ENCODE data around the gene RSPH3. TPM values are rescaled to one million over a fixed set of nuclear protein-coding genes. Genes with fewer than 3 reads are reported as not detected.

The RSPH3 gene, protein sequence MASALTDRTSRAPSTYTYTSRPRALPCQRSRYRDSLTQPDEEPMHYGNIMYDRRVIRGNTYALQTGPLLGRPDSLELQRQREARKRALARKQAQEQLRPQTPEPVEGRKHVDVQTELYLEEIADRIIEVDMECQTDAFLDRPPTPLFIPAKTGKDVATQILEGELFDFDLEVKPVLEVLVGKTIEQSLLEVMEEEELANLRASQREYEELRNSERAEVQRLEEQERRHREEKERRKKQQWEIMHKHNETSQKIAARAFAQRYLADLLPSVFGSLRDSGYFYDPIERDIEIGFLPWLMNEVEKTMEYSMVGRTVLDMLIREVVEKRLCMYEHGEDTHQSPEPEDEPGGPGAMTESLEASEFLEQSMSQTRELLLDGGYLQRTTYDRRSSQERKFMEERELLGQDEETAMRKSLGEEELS
- total RNA-seq (2013; cell fraction: nucleolus; rRNA removed), result 5.6 and 5.9 TPM in 2 replicates
- 1.4 and 1.9 TPM in 2 replicates for total RNA-seq (2014; rRNA removed)
- total RNA-seq (2014; rRNA removed; fragmentation: Illumina TruSeq; extraction: Trizol), result 1.5 and 1.7 TPM in 2 replicates
- 2.2 and 3.2 TPM in 2 replicates for total RNA-seq (2021)
- 0.62 TPM for polyA plus RNA-seq (2011; ENCODE audit: low read depth)
- 1.1 TPM in 2 replicates for polyA plus RNA-seq (2011; rRNA removed)
- polyA plus RNA-seq (2011; cell fraction: cytosol; rRNA removed), result 0.49 and 0.50 TPM in 2 replicates
- polyA plus RNA-seq (2011; cell fraction: nucleus; rRNA removed), result 1.0 and 1.5 TPM in 2 replicates
- polyA plus RNA-seq (2012), result 1.1 and 1.6 TPM in 2 replicates
- polyA plus RNA-seq (2014; fragmentation: Illumina TruSeq; extraction: Trizol), result 1.6 and 2.3 TPM in 2 replicates
- under 1 TPM; 0.40 to 0.51 TPM for polyA plus RNA-seq (2014; fragmentation: Nextera tagmentation; extraction: Ambion mirVana)
- 0.90 and 1.1 TPM in 2 replicates for polyA plus RNA-seq (2014; rRNA removed)
- polyA plus RNA-seq (2016; fragmentation: Nextera tagmentation; extraction: Ambion mirVana), result 1 to 10 TPM; 3.0 to 3.5 TPM
- polyA minus RNA-seq (2011; rRNA and poly(A)+ RNA removed), result 1.2 and 2.8 TPM in 2 replicates
- polyA minus RNA-seq (2011; cell fraction: cytosol; rRNA and poly(A)+ RNA removed), result 1.0 and 1.1 TPM in 2 replicates
- polyA minus RNA-seq (2011; cell fraction: nucleus; rRNA and poly(A)+ RNA removed), result 0.97 and 1.2 TPM in 2 replicates
- percentile 50 among the genes with signal in this experiment for Bru-seq, nascent RNA
- BruChase-seq, experiment 1, labeled RNA remaining after a 6-hour chase, result percentile 54 among the genes with signal in this experiment
- BruChase-seq, experiment 2, labeled RNA remaining after a 2-hour chase, result percentile 53 among the genes with signal in this experiment
- long read RNA-seq, experiment 1, partial matches to known transcripts, result 2 of 2 reads
- long read RNA-seq, experiment 1, other reads (novel, unspliced or antisense), result 0 of 2 reads
- long read RNA-seq, experiment 2, full-length matches to known transcripts, result 3 of 4 reads
- long read RNA-seq, experiment 2, partial matches to known transcripts, result 0 of 4 reads
- long read RNA-seq, experiment 2, other reads (novel, unspliced or antisense), result 1 of 4 reads

DNA sequence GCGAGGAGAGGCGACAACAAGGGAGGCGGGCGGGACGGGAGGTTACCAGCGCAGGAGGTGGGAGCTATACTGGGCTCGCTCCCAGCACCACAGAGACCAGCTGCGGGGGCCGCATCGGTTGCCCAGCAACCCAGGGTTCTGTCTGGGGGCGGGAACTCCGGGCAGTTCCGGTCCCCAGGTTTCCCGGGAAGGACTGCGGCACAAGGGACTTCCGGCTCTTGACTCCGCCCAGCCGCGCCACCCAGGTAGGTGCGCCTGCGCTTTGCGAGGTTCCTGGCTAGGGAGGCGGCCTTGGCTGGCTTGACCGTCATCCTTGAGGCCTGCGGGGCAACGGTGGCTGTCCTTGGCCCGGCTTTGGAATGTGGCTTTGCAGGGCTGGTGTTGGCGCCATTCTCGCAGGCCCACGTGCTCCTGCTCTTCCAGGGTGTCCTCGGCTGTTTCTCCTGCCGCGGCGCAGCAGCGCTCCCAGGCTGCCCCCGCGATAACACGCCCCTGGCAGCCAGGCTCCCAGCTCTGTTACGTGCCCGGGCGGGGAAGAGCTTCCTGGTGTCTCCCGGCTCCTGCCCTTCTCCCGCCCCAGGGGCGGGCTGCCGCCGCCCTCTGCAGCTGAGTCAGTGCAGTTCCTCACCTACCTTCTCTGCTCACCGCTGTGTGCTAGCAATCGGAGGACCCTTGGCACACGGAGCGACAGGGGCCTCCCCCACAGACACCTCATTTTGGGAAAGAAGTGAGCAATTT lies at the start of gene RSPH3:
Gene RSPH3, minus strand, starts transcription at position 537 of the 738 bp plus-strand sequence. CDS start 652 bp downstream, outside the sequence.
- intact Hi-C loops (cut with micrococcal nuclease; ENCODE audit: unreplicated experiment), result loop anchor here (2.0 kb wide), 1 partner anchor 105 kb away; no protein-coding TSS in a partner anchor
- peak; percentile 46; the same call in 1 of the 2 replicates for TF ChIP-seq SPI1 (IDR thresholded peaks at IDR 0.05; ENCODE audit: borderline replicate concordance, insufficient read depth, low read depth, low read length)
- peak; percentile 81; the same call in 1 of the 2 replicates for TF ChIP-seq SMARCA5 (IDR thresholded peaks at IDR 0.05)
- TF ChIP-seq, protein P1, sequence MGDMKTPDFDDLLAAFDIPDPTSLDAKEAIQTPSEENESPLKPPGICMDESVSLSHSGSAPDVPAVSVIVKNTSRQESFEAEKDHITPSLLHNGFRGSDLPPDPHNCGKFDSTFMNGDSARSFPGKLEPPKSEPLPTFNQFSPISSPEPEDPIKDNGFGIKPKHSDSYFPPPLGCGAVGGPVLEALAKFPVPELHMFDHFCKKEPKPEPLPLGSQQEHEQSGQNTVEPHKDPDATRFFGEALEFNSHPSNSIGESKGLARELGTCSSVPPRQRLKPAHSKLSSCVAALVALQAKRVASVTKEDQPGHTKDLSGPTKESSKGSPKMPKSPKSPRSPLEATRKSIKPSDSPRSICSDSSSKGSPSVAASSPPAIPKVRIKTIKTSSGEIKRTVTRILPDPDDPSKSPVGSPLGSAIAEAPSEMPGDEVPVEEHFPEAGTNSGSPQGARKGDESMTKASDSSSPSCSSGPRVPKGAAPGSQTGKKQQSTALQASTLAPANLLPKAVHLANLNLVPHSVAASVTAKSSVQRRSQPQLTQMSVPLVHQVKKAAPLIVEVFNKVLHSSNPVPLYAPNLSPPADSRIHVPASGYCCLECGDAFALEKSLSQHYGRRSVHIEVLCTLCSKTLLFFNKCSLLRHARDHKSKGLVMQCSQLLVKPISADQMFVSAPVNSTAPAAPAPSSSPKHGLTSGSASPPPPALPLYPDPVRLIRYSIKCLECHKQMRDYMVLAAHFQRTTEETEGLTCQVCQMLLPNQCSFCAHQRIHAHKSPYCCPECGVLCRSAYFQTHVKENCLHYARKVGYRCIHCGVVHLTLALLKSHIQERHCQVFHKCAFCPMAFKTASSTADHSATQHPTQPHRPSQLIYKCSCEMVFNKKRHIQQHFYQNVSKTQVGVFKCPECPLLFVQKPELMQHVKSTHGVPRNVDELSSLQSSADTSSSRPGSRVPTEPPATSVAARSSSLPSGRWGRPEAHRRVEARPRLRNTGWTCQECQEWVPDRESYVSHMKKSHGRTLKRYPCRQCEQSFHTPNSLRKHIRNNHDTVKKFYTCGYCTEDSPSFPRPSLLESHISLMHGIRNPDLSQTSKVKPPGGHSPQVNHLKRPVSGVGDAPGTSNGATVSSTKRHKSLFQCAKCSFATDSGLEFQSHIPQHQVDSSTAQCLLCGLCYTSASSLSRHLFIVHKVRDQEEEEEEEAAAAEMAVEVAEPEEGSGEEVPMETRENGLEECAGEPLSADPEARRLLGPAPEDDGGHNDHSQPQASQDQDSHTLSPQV (IDR thresholded peaks at IDR 0.05), result no peak
- TF ChIP-seq ESRRA (IDR thresholded peaks at IDR 0.05; ENCODE audit: low read length), result no peak; the same call in 1 of the 2 replicates
- peak; percentile 69; the same call in 1 of the 2 replicates for TF ChIP-seq TAF1 (IDR thresholded peaks at IDR 0.05; ENCODE audit: borderline replicate concordance, low read depth, low read length)
- peak; percentile 14 for TF ChIP-seq SMAD1 (IDR thresholded peaks at IDR 0.05; ENCODE audit: low read depth, partially characterized antibody)
- TF ChIP-seq POLR2AphosphoS5 (IDR thresholded peaks at IDR 0.05; ENCODE audit: low read length), result peak; percentile 87
- peak; percentile 61 for TF ChIP-seq RELA (IDR thresholded peaks at IDR 0.05; ENCODE audit: borderline replicate concordance, partially characterized antibody)
- peak; percentile 66; the same call in 1 of the 2 replicates for TF ChIP-seq BACH1 (IDR thresholded peaks at IDR 0.05; ENCODE audit: borderline replicate concordance)
- peak; percentile 94 for TF ChIP-seq RB1 (IDR thresholded peaks at IDR 0.05; ENCODE audit: borderline replicate concordance)

More for the DNA sequence above, at the start of gene RSPH3:
- Histone ChIP-seq H3K4me1 (ENCODE audit: control insufficient read depth, insufficient read depth, low read length) (peaks cover 3% of the 10 kb centered on the region; the same call in 1 of the 2 replicates), H3K27me3 (replicated peaks in 1 of 2; ENCODE audit: control insufficient read depth in 2 of 2, insufficient read depth in 2 of 2, low read length in 1 of 2) (no peaks in the 10 kb centered on the region), H3K4me3 (peak within 1 kb of the TSS; percentile 81), H3K27ac (ENCODE audit: control insufficient read depth, insufficient read depth) (peak within 1 kb of the TSS; percentile 87), H3K9ac (ENCODE audit: control insufficient read depth, insufficient read depth, low read length) (peak within 1 kb of the TSS; percentile 81), H3K4me2 (ENCODE audit: control insufficient read depth, insufficient read depth) (peak within 1 kb of the TSS; percentile 92), H4K20me1 (ENCODE audit: control insufficient read depth, insufficient read depth) (no peaks in the 10 kb centered on the region), H3K79me2 (ENCODE audit: control insufficient read depth, insufficient read depth, low read length) (no peaks in the 10 kb centered on the region), H3K36me3 (ENCODE audit: control insufficient read depth in 2 of 2, insufficient read depth in 2 of 2, low read length in 1 of 2) (no peaks in the 10 kb centered on the region), H3K9me3 (replicated peaks; ENCODE audit: control insufficient read depth, insufficient read depth, low read length) (no peaks in the 10 kb centered on the region), H2AFZ (ENCODE audit: control insufficient read depth, low read depth, low read length) (peak within 1 kb of the TSS; percentile 99)
- ChIA-PET CTCF (interaction anchor here (0.6 to 2.6 kb wide), 26 partner anchors 8 to 351 kb away, joined by 3 to 30 read pairs (median 4); partner anchors contain the start of gene TAGAP), SMC1A (ENCODE audit: uncharacterized antibody, unreplicated experiment) (interaction anchor here (0.8 to 15.8 kb wide), 17 partner anchors 8 to 294 kb away, joined by 3 to 517 read pairs (median 4); partner anchors contain the start of gene TAGAP), RAD21 (ENCODE audit: unreplicated experiment) (interaction anchor here (0.6 to 2.2 kb wide), 20 partner anchors 10 to 283 kb away, joined by 3 to 26 read pairs (median 4); partner anchors contain the start of gene TAGAP), POLR2A (interaction anchor here (0.6 to 2.8 kb wide), 17 partner anchors 9 to 356 kb away, joined by 3 to 19 read pairs (median 3); partner anchors contain the start of genes DYNLT1 and TAGAP)
- FAIRE-seq, result peak; percentile 92
- BruUV-seq (replicated peaks), result TSS peak; percentile 86
- peak; percentile 77 for DNase-seq (ENCODE audit: low read depth, low spot score)
- in situ Hi-C loops (cut with MboI), result loop anchor here (5.0 to 25.0 kb wide), 2 partner anchors 132 to 462 kb away; no protein-coding TSS in a partner anchor
- WGBS (ENCODE audit: insufficient coverage, insufficient replicate concordance, low lambda C conversion rate, missing lambda C conversion rate), result under 1% methylated on average over 50 of the region's 50 CpGs
- ATAC-seq, result peak; percentile 96

Data from GM12878 (cell line).